Neuronal stem cell (in vitro differentiated cells): Measurements from ENCODE around the gene CRISP1.

Experiments
- DNase-seq: peaks from one replicate; pipeline ENCODE4 v3.0.0-alpha.2; 2013; ENCODE audit warnings: low spot score
- H2AFZ ChIP-seq: one replicate; pipeline ENCODE4 v1.6.1; 2013; ENCODE audit warnings: mild to moderate bottlenecking, low read length, inconsistent platforms
- H2AK5ac ChIP-seq: 2 replicates; pipeline ENCODE4 v1.6.1; 2013; ENCODE audit warnings: low read depth, mild to moderate bottlenecking, inconsistent platforms, low read length, moderate library complexity, mixed read lengths
- H2BK120ac ChIP-seq: 2 replicates; pipeline ENCODE4 v1.6.1; 2013; ENCODE audit warnings: low read depth, mild to moderate bottlenecking, inconsistent platforms, low read length, moderate library complexity, mixed read lengths
- H2BK12ac ChIP-seq: one replicate; pipeline ENCODE4 v1.6.1; 2013; ENCODE audit warnings: low read length, inconsistent platforms
- H2BK15ac ChIP-seq: 2 replicates; pipeline ENCODE4 v1.6.1; 2013; ENCODE audit warnings: mild to moderate bottlenecking, low read length, inconsistent platforms, mixed read lengths
- H2BK5ac ChIP-seq: one replicate; pipeline ENCODE4 v1.6.1; 2013; ENCODE audit warnings: inconsistent platforms, mild to moderate bottlenecking, low read length, moderate library complexity
- H3K14ac ChIP-seq: one replicate; pipeline ENCODE4 v1.6.1; 2013; ENCODE audit warnings: low read length, inconsistent platforms
- H3K18ac ChIP-seq: 2 replicates; pipeline ENCODE4 v1.6.1; 2013; ENCODE audit warnings: low read length, inconsistent platforms
- H3K23ac ChIP-seq: 2 replicates; pipeline ENCODE4 v1.6.1; 2013; ENCODE audit warnings: low read depth, mild to moderate bottlenecking, mixed read lengths, low read length, inconsistent platforms; ENCODE audit not compliant: poor library complexity
- H3K27ac ChIP-seq: replicated peaks from 3 replicates; pipeline ENCODE4 v1.5.1; 2013; ENCODE audit warnings: low read length, inconsistent platforms
- H3K27me3 ChIP-seq, 3 experiments: 2 replicates each; pipeline ENCODE4 v1.6.1; 2013; ENCODE audit warnings: low read length in 3 of 3, mild to moderate bottlenecking in 2 of 3, inconsistent platforms in 1 of 3, low read depth in 1 of 3, mixed read lengths in 1 of 3, moderate library complexity in 1 of 3; ENCODE audit not compliant: control insufficient read depth in 3 of 3, insufficient read depth in 3 of 3
- H3K36me3 ChIP-seq, 2 donors: replicated peaks in 1 of 2; 2 replicates each; pipeline ENCODE4 v1.6.1; 2013; ENCODE audit warnings: low read length in 2 of 2; ENCODE audit not compliant: control insufficient read depth in 2 of 2, insufficient read depth in 2 of 2
- H3K4ac ChIP-seq: 2 replicates; pipeline ENCODE4 v1.6.1; 2013; ENCODE audit warnings: inconsistent platforms, mild to moderate bottlenecking, low read length, moderate library complexity
- H3K4me1 ChIP-seq, 2 donors: 1 replicate in 1 of 2; 2 replicates in 1 of 2; pipeline ENCODE4 v1.6.1; 2013; ENCODE audit warnings: low read length in 2 of 2, low read depth in 1 of 2; ENCODE audit not compliant: control insufficient read depth in 2 of 2, insufficient read depth in 1 of 2
- H3K4me2 ChIP-seq: one replicate; pipeline ENCODE4 v1.6.1; 2013; ENCODE audit warnings: mild to moderate bottlenecking, low read length, inconsistent platforms; ENCODE audit not compliant: insufficient read depth, poor library complexity, severe bottlenecking
- H3K4me3 ChIP-seq, 2 donors: 2 replicates each; pipeline ENCODE4 v1.5.1; 2013; ENCODE audit warnings: low read length in 2 of 2, mild to moderate bottlenecking in 2 of 2, inconsistent platforms in 1 of 2, moderate library complexity in 1 of 2
- H3K79me1 ChIP-seq: one replicate; pipeline ENCODE4 v1.6.1; 2013; ENCODE audit warnings: low read depth, mild to moderate bottlenecking, inconsistent platforms, low read length, moderate library complexity
- H3K9ac ChIP-seq: one replicate; pipeline ENCODE4 v1.6.1; 2013; ENCODE audit warnings: mild to moderate bottlenecking, low read depth, low read length, inconsistent platforms; ENCODE audit not compliant: poor library complexity
- H3K9me3 ChIP-seq, 2 donors: replicated peaks in 1 of 2; 2 replicates each; pipeline versions ENCODE3 to v1.6.1; 2013; ENCODE audit warnings: low read length in 2 of 2, mild to moderate bottlenecking in 2 of 2, inconsistent platforms in 1 of 2, low read depth in 1 of 2, mixed read lengths in 1 of 2, moderate library complexity in 1 of 2; ENCODE audit not compliant: control insufficient read depth in 2 of 2, insufficient read depth in 1 of 2
- H4K8ac ChIP-seq: one replicate; pipeline ENCODE4 v1.6.1; 2013; ENCODE audit warnings: low read depth, mild to moderate bottlenecking, inconsistent platforms, low read length, moderate library complexity
- H4K91ac ChIP-seq: one replicate; pipeline ENCODE4 v1.6.1; 2013; ENCODE audit warnings: low read length, low read depth, mild to moderate bottlenecking, inconsistent platforms; ENCODE audit not compliant: poor library complexity
- WGBS, 2 donors: extraction: QIAGEN DNeasy Blood & Tissue Kit; methylation state at CpG; one replicate each; pipeline ENCODE4 v1.1.7; 2013; ENCODE audit warnings: missing lambda C conversion rate in 2 of 2, mixed read lengths in 1 of 2; ENCODE audit not compliant: insufficient read length in 2 of 2, insufficient replicate concordance in 1 of 2; ENCODE audit errors: extremely low coverage in 2 of 2; 5-methylcytosine and 5-hydroxymethylcytosine counted together

Gene CRISP1

GRCh38 chr6:49911252-49911651 is 44.9 kb upstream of the CRISP1 start:
- no peak overlapping the region for H4K91ac ChIP-seq
- no peak overlapping the region for H2BK12ac ChIP-seq
- no peaks in the 10 kb centered on the region for H3K36me3 ChIP-seq
- no peak overlapping the region for H4K8ac ChIP-seq
- H3K4ac ChIP-seq = no peak overlapping the region
- no peak overlapping the region for H2BK120ac ChIP-seq
- no peaks in the 10 kb centered on the region for H3K79me1 ChIP-seq
- no peaks in the 10 kb centered on the region for H3K9me3 ChIP-seq
- no peak overlapping the region for H3K14ac ChIP-seq
- no peak overlapping the region for H3K4me2 ChIP-seq
- H3K4me1 ChIP-seq = peaks cover 0 to 8% of the 10 kb centered on the region in 2 donors
- DNase-seq = no peak
- H3K4me3 ChIP-seq = no peak overlapping the region
- no peak overlapping the region for H3K27ac ChIP-seq
- no peak overlapping the region for H2BK15ac ChIP-seq
- no peak overlapping the region for H3K23ac ChIP-seq
- no peak overlapping the region for H3K18ac ChIP-seq
- no CpG with 5 or more reads among the region's 2 CpGs for WGBS, 2 donors
- H2AFZ ChIP-seq = no peak overlapping the region
- no peaks in the 10 kb centered on the region for H3K27me3 ChIP-seq
- H3K9ac ChIP-seq = no peak overlapping the region
- no peak overlapping the region for H2BK5ac ChIP-seq
- no peak overlapping the region for H2AK5ac ChIP-seq

GRCh38 chr6:49909563-49909962 is 43.2 kb upstream of the CRISP1 start:
- DNase-seq = no peak
- no peak overlapping the region for H3K18ac ChIP-seq
- H3K9ac ChIP-seq = no peak overlapping the region
- H3K14ac ChIP-seq = no peak overlapping the region
- H3K79me1 ChIP-seq = no peaks in the 10 kb centered on the region
- H2AK5ac ChIP-seq = no peak overlapping the region
- H3K4me1 ChIP-seq = peaks cover 0 to 6% of the 10 kb centered on the region in 2 donors
- no CpG with 5 or more reads among the region's 2 CpGs for WGBS, 2 donors
- H2AFZ ChIP-seq = no peak overlapping the region
- no peak overlapping the region for H4K8ac ChIP-seq
- H3K27me3 ChIP-seq = no peaks in the 10 kb centered on the region
- no peak overlapping the region for H2BK120ac ChIP-seq
- H3K27ac ChIP-seq = no peak overlapping the region
- H3K4me3 ChIP-seq = no peak overlapping the region
- H2BK5ac ChIP-seq = no peak overlapping the region
- H3K4me2 ChIP-seq = no peak overlapping the region
- no peak overlapping the region for H3K23ac ChIP-seq
- no peak overlapping the region for H4K91ac ChIP-seq
- H2BK12ac ChIP-seq = no peak overlapping the region
- no peak overlapping the region for H2BK15ac ChIP-seq
- no peaks in the 10 kb centered on the region for H3K36me3 ChIP-seq
- no peak overlapping the region for H3K4ac ChIP-seq
- no peaks in the 10 kb centered on the region for H3K9me3 ChIP-seq

- Histone ChIP-seq H3K36me3 (no peaks in the 10 kb centered on the region), H2AFZ (no peak overlapping the region), H2BK120ac (no peak overlapping the region), H4K8ac (no peak overlapping the region), H2BK15ac (no peak overlapping the region), H3K9me3 (no peaks in the 10 kb centered on the region), H3K14ac (no peak overlapping the region), H3K4me1 (peaks cover 0 to 1% of the 10 kb centered on the region in 2 donors), H4K91ac (no peak overlapping the region), H3K79me1 (no peaks in the 10 kb centered on the region), H2BK5ac (no peak overlapping the region), H2BK12ac (no peak overlapping the region), H3K4me2 (no peak overlapping the region), H3K27me3 (no peaks in the 10 kb centered on the region), H3K23ac (no peak overlapping the region), H3K18ac (no peak overlapping the region), H3K4me3 (no peak overlapping the region), H3K27ac (no peak overlapping the region), H2AK5ac (no peak overlapping the region), H3K9ac (no peak overlapping the region), H3K4ac (no peak overlapping the region)
- no CpG with 5 or more reads among the region's 1 CpG for WGBS, 2 donors
- no peak for DNase-seq
These were observed 40.2 kb upstream of the CRISP1 start for GRCh38 chr6:49906526-49906925.

- WGBS, 2 donors = no CpG with 5 or more reads among the region's 2 CpGs
- no peak for DNase-seq
- H3K9me3 ChIP-seq = no peaks in the 10 kb centered on the region
- no peak overlapping the region for H2BK120ac ChIP-seq
- H3K23ac ChIP-seq = no peak overlapping the region
- no peak overlapping the region for H2AFZ ChIP-seq
- H3K4me1 ChIP-seq = no peaks in the 10 kb centered on the region
- no peak overlapping the region for H3K4me2 ChIP-seq
- H3K27me3 ChIP-seq = no peaks in the 10 kb centered on the region
- no peak overlapping the region for H4K8ac ChIP-seq
- no peak overlapping the region for H3K18ac ChIP-seq
- H3K36me3 ChIP-seq = no peaks in the 10 kb centered on the region
- H3K4ac ChIP-seq = no peak overlapping the region
- no peak overlapping the region for H2BK15ac ChIP-seq
- no peak overlapping the region for H2BK12ac ChIP-seq
- H3K27ac ChIP-seq = no peak overlapping the region
- no peaks in the 10 kb centered on the region for H3K79me1 ChIP-seq
- no peak overlapping the region for H3K4me3 ChIP-seq
- no peak overlapping the region for H2AK5ac ChIP-seq
- H4K91ac ChIP-seq = no peak overlapping the region
- H3K9ac ChIP-seq = no peak overlapping the region
- no peak overlapping the region for H2BK5ac ChIP-seq
- H3K14ac ChIP-seq = no peak overlapping the region
These were observed 39.0 kb upstream of the CRISP1 start for GRCh38 chr6:49905296-49905695.
